ENCODE measurements around the gene MYRIP. TPM values are rescaled to one million over a fixed set of nuclear protein-coding genes. Genes with fewer than 3 reads are reported as not detected.
"Not testable (repeated sequence)": the region's sequence is repeated elsewhere in the genome, so short reads cannot be mapped to it uniquely, and the experiment has no call there.

The MYRIP gene
- total RNA-seq, 6 donors from 2014 or later, result 0.55 to 4.3 (median 2.1) TPM; not detected in 1

DNA sequence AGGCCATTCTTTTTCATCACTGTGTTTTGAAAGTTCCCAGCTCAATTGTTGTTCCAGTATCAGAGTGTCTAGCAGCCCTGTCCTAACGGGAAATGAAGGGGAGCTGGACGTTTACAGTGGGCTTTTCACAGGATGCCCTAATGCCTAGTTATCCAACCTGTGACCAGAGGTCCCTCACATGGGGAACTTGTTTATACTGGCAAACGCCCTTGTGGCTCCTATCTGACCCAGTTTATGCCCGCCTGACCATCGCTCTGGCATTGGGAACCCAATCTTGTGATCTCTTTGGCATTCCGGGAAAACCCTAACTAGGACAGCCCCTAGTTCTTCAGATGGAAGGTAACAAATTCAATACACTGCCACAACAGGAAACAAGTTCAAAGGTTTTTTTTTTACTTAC lies 14.5 kb upstream of the MYRIP start:
- Histone ChIP-seq H3K9me3 (no peaks in the 10 kb centered on the region), H3K36me3 (no peaks in the 10 kb centered on the region), H3K27ac (no peak overlapping the region), H3K4me3 (no peak overlapping the region), H3K4me1 (no peaks in the 10 kb centered on the region), H3K27me3 (no peaks in the 10 kb centered on the region)
- DNase-seq, result no peak
- TF ChIP-seq EP300 (IDR thresholded peaks at IDR 0.05) (no peak), POLR2A (IDR thresholded peaks at IDR 0.05) (no peak), POLR2AphosphoS5 (IDR thresholded peaks at IDR 0.05) (no peak)
- TF ChIP-seq, protein P1, sequence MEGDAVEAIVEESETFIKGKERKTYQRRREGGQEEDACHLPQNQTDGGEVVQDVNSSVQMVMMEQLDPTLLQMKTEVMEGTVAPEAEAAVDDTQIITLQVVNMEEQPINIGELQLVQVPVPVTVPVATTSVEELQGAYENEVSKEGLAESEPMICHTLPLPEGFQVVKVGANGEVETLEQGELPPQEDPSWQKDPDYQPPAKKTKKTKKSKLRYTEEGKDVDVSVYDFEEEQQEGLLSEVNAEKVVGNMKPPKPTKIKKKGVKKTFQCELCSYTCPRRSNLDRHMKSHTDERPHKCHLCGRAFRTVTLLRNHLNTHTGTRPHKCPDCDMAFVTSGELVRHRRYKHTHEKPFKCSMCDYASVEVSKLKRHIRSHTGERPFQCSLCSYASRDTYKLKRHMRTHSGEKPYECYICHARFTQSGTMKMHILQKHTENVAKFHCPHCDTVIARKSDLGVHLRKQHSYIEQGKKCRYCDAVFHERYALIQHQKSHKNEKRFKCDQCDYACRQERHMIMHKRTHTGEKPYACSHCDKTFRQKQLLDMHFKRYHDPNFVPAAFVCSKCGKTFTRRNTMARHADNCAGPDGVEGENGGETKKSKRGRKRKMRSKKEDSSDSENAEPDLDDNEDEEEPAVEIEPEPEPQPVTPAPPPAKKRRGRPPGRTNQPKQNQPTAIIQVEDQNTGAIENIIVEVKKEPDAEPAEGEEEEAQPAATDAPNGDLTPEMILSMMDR (IDR thresholded peaks at IDR 0.05), result no peak
- 71 to 72% methylated on average over 6 of the region's 6 CpGs for WGBS, 2 donors
- ATAC-seq (ENCODE audit: low FRiP score in 2 of 2), result no peak

- Histone ChIP-seq H3K27ac (no peak overlapping the region), H3K9me3 (peaks cover 0 to 5% (median 0%) of the 10 kb centered on the region in 4 donors), H3K27me3 (no peaks in the 10 kb centered on the region), H3K4me1 (no peaks in the 10 kb centered on the region), H3K36me3 (no peaks in the 10 kb centered on the region), H3K4me3 (no peak overlapping the region)
- TF ChIP-seq POLR2A (IDR thresholded peaks at IDR 0.05) (no peak), EP300 (IDR thresholded peaks at IDR 0.05) (no peak), POLR2AphosphoS5 (IDR thresholded peaks at IDR 0.05) (no peak)
- TF ChIP-seq, protein P1 (IDR thresholded peaks at IDR 0.05), result no peak
- DNase-seq, result no peak
- no peak for ATAC-seq (ENCODE audit: low FRiP score in 2 of 2)
Observed at GRCh38 chr3:39801216-39801615, 8.2 kb upstream of the MYRIP start.

DNA sequence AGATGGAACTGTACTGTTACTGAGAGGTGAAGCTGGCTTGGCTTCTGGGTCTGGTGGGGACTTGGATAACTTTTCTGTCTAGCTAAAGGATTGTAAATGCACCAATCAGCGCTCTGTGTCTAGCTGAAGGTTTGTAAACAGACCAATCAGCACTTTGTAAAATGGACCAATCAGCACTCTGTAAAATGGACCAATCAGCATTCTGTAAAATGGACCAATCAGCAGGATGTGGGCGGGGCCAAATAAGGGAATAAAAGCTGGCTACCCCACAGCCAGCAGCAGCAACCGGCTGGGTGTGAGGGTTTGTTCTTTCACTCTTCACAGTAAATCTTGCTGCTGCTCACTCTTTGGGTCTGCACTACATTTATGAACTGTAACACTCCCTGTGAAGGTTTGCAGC lies 6.9 kb upstream of the MYRIP start:
- not testable (repeated sequence) for ATAC-seq (ENCODE audit: low FRiP score in 2 of 2); H3K4me1 ChIP-seq; H3K4me3 ChIP-seq; H3K9me3 ChIP-seq; DNase-seq; H3K27me3 ChIP-seq; H3K36me3 ChIP-seq; H3K27ac ChIP-seq
- 82 to 90% methylated on average over 3 of the region's 3 CpGs for WGBS, 2 donors

DNA sequence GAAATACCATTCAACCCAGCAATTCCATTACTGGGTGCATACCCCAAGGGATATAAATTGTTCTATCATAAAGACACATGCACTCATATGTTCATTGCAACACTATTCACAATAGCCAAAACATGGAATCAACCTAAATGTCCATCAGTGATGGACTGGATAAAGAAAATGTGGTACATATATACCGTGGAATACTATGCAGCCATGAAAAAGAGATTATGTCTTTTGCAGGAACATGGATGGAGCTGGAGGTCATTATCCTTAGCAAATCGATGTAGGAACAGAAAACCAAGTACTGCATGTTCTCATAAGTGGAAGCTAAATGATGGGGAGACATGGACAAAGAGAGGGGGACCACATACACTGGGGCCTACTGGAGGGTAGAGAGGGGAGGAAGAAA lies 5.5 kb upstream of the MYRIP start:
- ATAC-seq (ENCODE audit: low FRiP score in 2 of 2) (no peak), DNase-seq (no peak)
- TF ChIP-seq POLR2A (IDR thresholded peaks at IDR 0.05) (no peak), EP300 (IDR thresholded peaks at IDR 0.05) (no peak), POLR2AphosphoS5 (IDR thresholded peaks at IDR 0.05) (no peak)
- TF ChIP-seq, protein P1 (IDR thresholded peaks at IDR 0.05), result no peak
- no peaks in the 10 kb centered on the region for H3K36me3 ChIP-seq
- H3K27me3 ChIP-seq, result no peaks in the 10 kb centered on the region
- 67 to 73% methylated on average over 2 of the region's 2 CpGs for WGBS, 2 donors
- H3K9me3 ChIP-seq, result peaks cover 0 to 5% (median 0%) of the 10 kb centered on the region in 4 donors
- H3K4me3 ChIP-seq, result no peak overlapping the region
- peaks cover 0 to 5% (median 3%) of the 10 kb centered on the region in 4 donors for H3K4me1 ChIP-seq
- no peak overlapping the region for H3K27ac ChIP-seq

- Histone ChIP-seq H3K36me3 (no peaks in the 10 kb centered on the region), H3K4me3 (no peak overlapping the region), H3K4me1 (peaks cover 6 to 13% (median 8%) of the 10 kb centered on the region in 4 donors), H3K27me3 (peaks cover 0 to 4% (median 0%) of the 10 kb centered on the region in 4 donors), H3K9me3 (peaks cover 0 to 5% (median 0%) of the 10 kb centered on the region in 4 donors), H3K27ac (no peak overlapping the region)
- TF ChIP-seq EP300 (IDR thresholded peaks at IDR 0.05) (no peak), POLR2AphosphoS5 (IDR thresholded peaks at IDR 0.05) (no peak)
- DNase-seq (no peak), ATAC-seq (ENCODE audit: low FRiP score in 2 of 2) (no peak)
- 50 to 53% methylated on average over 3 of the region's 3 CpGs for WGBS, 2 donors
Observed at GRCh38 chr3:39804951-39805350, 4.5 kb upstream of the MYRIP start.

- TF ChIP-seq EP300 (IDR thresholded peaks at IDR 0.05), result no peak
- TF ChIP-seq, protein P1 (IDR thresholded peaks at IDR 0.05), result no peak
- TF ChIP-seq POLR2AphosphoS5 (IDR thresholded peaks at IDR 0.05), result no peak
- no peak for TF ChIP-seq POLR2A (IDR thresholded peaks at IDR 0.05)
- DNase-seq (no peak), ATAC-seq (ENCODE audit: low FRiP score in 2 of 2) (no peak)
- WGBS, 2 donors, result 55 to 68% methylated on average over 2 of the region's 2 CpGs
- Histone ChIP-seq H3K4me1 (peaks cover 12 to 20% (median 14%) of the 10 kb centered on the region in 4 donors), H3K27ac (no peak overlapping the region), H3K27me3 (peaks cover 0 to 11% (median 0%) of the 10 kb centered on the region in 4 donors), H3K4me3 (no peak overlapping the region), H3K36me3 (no peaks in the 10 kb centered on the region), H3K9me3 (peaks cover 0 to 5% (median 0%) of the 10 kb centered on the region in 4 donors)
Observed at GRCh38 chr3:39805650-39806049, 3.8 kb upstream of the MYRIP start.
